Measurements from ENCODE around the gene FBXW8. TPM values are rescaled to one million over a fixed set of nuclear protein-coding genes. Genes with fewer than 3 reads are reported as not detected.

Gene FBXW8
- total RNA-seq, 2 experiments from 2014 or later, result 12.0 to 14.1 TPM

GRCh38 chr12:117044790-117045159 lies 134.0 kb downstream of the FBXW8 start:
- H3K4me1 Mint-ChIP-seq, result peaks cover 8% of the 10 kb centered on the region
- no peak overlapping the region for H3K4me3 Mint-ChIP-seq
- peaks cover 6% of the 10 kb centered on the region for H3K36me3 Mint-ChIP-seq
- POLR2A ChIA-PET, result no interaction called here
- no peaks in the 10 kb centered on the region for H3K9me3 Mint-ChIP-seq
- no peak for ATAC-seq (ENCODE audit: low read depth)
- H3K27ac Mint-ChIP-seq, result no peak overlapping the region
- H3K27me3 Mint-ChIP-seq, result no peaks in the 10 kb centered on the region
- no peak for DNase-seq

- peaks cover 6% of the 10 kb centered on the region for H3K36me3 Mint-ChIP-seq
- H3K27me3 Mint-ChIP-seq, result no peaks in the 10 kb centered on the region
- POLR2A ChIA-PET, result no interaction called here
- no peak overlapping the region for H3K27ac Mint-ChIP-seq
- H3K4me3 Mint-ChIP-seq, result no peak overlapping the region
- ATAC-seq (ENCODE audit: low read depth) (peak; percentile 34), DNase-seq (no peak)
- H3K9me3 Mint-ChIP-seq, result no peaks in the 10 kb centered on the region
- H3K4me1 Mint-ChIP-seq, result peaks cover 8% of the 10 kb centered on the region
Measured at GRCh38 chr12:117045160-117046010, 134.6 kb downstream of the FBXW8 start.

GRCh38 chr12:117046011-117046369 lies 135.2 kb downstream of the FBXW8 start:
- ATAC-seq (ENCODE audit: low read depth) (no peak), DNase-seq (no peak)
- H3K4me1 Mint-ChIP-seq, result peaks cover 4% of the 10 kb centered on the region
- POLR2A ChIA-PET, result no interaction called here
- no peaks in the 10 kb centered on the region for H3K27me3 Mint-ChIP-seq
- no peaks in the 10 kb centered on the region for H3K9me3 Mint-ChIP-seq
- H3K36me3 Mint-ChIP-seq, result peaks cover 3% of the 10 kb centered on the region
- no peak overlapping the region for H3K27ac Mint-ChIP-seq
- H3K4me3 Mint-ChIP-seq, result no peak overlapping the region

- H3K27ac Mint-ChIP-seq, result no peak overlapping the region
- no peaks in the 10 kb centered on the region for H3K9me3 Mint-ChIP-seq
- H3K36me3 Mint-ChIP-seq, result peaks cover 3% of the 10 kb centered on the region
- POLR2A ChIA-PET, result no interaction called here
- ATAC-seq (ENCODE audit: low read depth) (no peak), DNase-seq (no peak)
- H3K4me1 Mint-ChIP-seq, result peaks cover 4% of the 10 kb centered on the region
- no peaks in the 10 kb centered on the region for H3K27me3 Mint-ChIP-seq
- no peak overlapping the region for H3K4me3 Mint-ChIP-seq
Measured at GRCh38 chr12:117046425-117046824, 135.7 kb downstream of the FBXW8 start.

- Mint-ChIP-seq H3K9me3 (no peaks in the 10 kb centered on the region), H3K27me3 (no peaks in the 10 kb centered on the region), H3K4me1 (peaks cover 4% of the 10 kb centered on the region), H3K36me3 (peaks cover 3% of the 10 kb centered on the region), H3K4me3 (no peak overlapping the region), H3K27ac (no peak overlapping the region)
- DNase-seq, result no peak
- ATAC-seq (ENCODE audit: low read depth), result no peak
- POLR2A ChIA-PET, result no interaction called here
Measured at GRCh38 chr12:117046861-117047530, 136.2 kb downstream of the FBXW8 start.

- no peak for ATAC-seq (ENCODE audit: low read depth)
- H3K4me1 Mint-ChIP-seq, result peaks cover 4% of the 10 kb centered on the region
- H3K36me3 Mint-ChIP-seq, result peaks cover 3% of the 10 kb centered on the region
- DNase-seq, result no peak
- H3K27me3 Mint-ChIP-seq, result no peaks in the 10 kb centered on the region
- POLR2A ChIA-PET, result no interaction called here
- H3K4me3 Mint-ChIP-seq, result no peak overlapping the region
- H3K27ac Mint-ChIP-seq, result no peak overlapping the region
- no peaks in the 10 kb centered on the region for H3K9me3 Mint-ChIP-seq
Measured at GRCh38 chr12:117047810-117048584, 137.2 kb downstream of the FBXW8 start.

- H3K9me3 Mint-ChIP-seq, result no peaks in the 10 kb centered on the region
- DNase-seq (no peak), ATAC-seq (ENCODE audit: low read depth) (no peak)
- H3K27ac Mint-ChIP-seq, result no peak overlapping the region
- H3K36me3 Mint-ChIP-seq, result peaks cover 4% of the 10 kb centered on the region
- no peaks in the 10 kb centered on the region for H3K27me3 Mint-ChIP-seq
- H3K4me3 Mint-ChIP-seq, result no peak overlapping the region
- POLR2A ChIA-PET, result no interaction called here
- H3K4me1 Mint-ChIP-seq, result peaks cover 4% of the 10 kb centered on the region
Measured at GRCh38 chr12:117048585-117048904, 137.8 kb downstream of the FBXW8 start.

GRCh38 chr12:117049295-117049694 lies 138.5 kb downstream of the FBXW8 start:
- Mint-ChIP-seq H3K4me3 (no peak overlapping the region), H3K27ac (no peak overlapping the region), H3K36me3 (peaks cover 5% of the 10 kb centered on the region), H3K9me3 (no peaks in the 10 kb centered on the region), H3K27me3 (no peaks in the 10 kb centered on the region), H3K4me1 (peaks cover 4% of the 10 kb centered on the region)
- ATAC-seq (ENCODE audit: low read depth) (no peak), DNase-seq (no peak)
- POLR2A ChIA-PET, result interaction anchor here (1.5 kb wide), 1 partner anchor 14 kb away, joined by 4 read pairs; no protein-coding TSS in a partner anchor

GRCh38 chr12:117050060-117050459 lies 139.3 kb downstream of the FBXW8 start:
- POLR2A ChIA-PET, result interaction anchor here (1.5 kb wide), 1 partner anchor 13 kb away, joined by 4 read pairs; no protein-coding TSS in a partner anchor
- H3K27ac Mint-ChIP-seq, result no peak overlapping the region
- peaks cover 4% of the 10 kb centered on the region for H3K4me1 Mint-ChIP-seq
- ATAC-seq (ENCODE audit: low read depth) (no peak), DNase-seq (no peak)
- peaks cover 7% of the 10 kb centered on the region for H3K36me3 Mint-ChIP-seq
- no peaks in the 10 kb centered on the region for H3K9me3 Mint-ChIP-seq
- no peak overlapping the region for H3K4me3 Mint-ChIP-seq
- no peaks in the 10 kb centered on the region for H3K27me3 Mint-ChIP-seq

GRCh38 chr12:117051380-117051779 lies 140.6 kb downstream of the FBXW8 start:
- no peaks in the 10 kb centered on the region for H3K9me3 Mint-ChIP-seq
- peaks cover 8% of the 10 kb centered on the region for H3K36me3 Mint-ChIP-seq
- no peak overlapping the region for H3K27ac Mint-ChIP-seq
- no peak for ATAC-seq (ENCODE audit: low read depth)
- no peaks in the 10 kb centered on the region for H3K4me1 Mint-ChIP-seq
- no peaks in the 10 kb centered on the region for H3K27me3 Mint-ChIP-seq
- no peak overlapping the region for H3K4me3 Mint-ChIP-seq
- DNase-seq, result no peak
- POLR2A ChIA-PET, result no interaction called here

- H3K9me3 Mint-ChIP-seq, result no peaks in the 10 kb centered on the region
- POLR2A ChIA-PET, result no interaction called here
- DNase-seq (no peak), ATAC-seq (ENCODE audit: low read depth) (no peak)
- H3K27me3 Mint-ChIP-seq, result no peaks in the 10 kb centered on the region
- no peaks in the 10 kb centered on the region for H3K4me1 Mint-ChIP-seq
- no peak overlapping the region for H3K4me3 Mint-ChIP-seq
- peaks cover 12% of the 10 kb centered on the region for H3K36me3 Mint-ChIP-seq
- no peak overlapping the region for H3K27ac Mint-ChIP-seq
Measured at GRCh38 chr12:117052386-117053049, 141.8 kb downstream of the FBXW8 start.

- H3K4me1 Mint-ChIP-seq, result no peaks in the 10 kb centered on the region
- no peak overlapping the region for H3K4me3 Mint-ChIP-seq
- H3K9me3 Mint-ChIP-seq, result no peaks in the 10 kb centered on the region
- ATAC-seq (ENCODE audit: low read depth) (no peak), DNase-seq (no peak)
- no peaks in the 10 kb centered on the region for H3K27me3 Mint-ChIP-seq
- POLR2A ChIA-PET, result no interaction called here
- H3K27ac Mint-ChIP-seq, result peak overlapping the region; percentile 32
- peaks cover 14% of the 10 kb centered on the region for H3K36me3 Mint-ChIP-seq
Measured at GRCh38 chr12:117053050-117053400, 142.3 kb downstream of the FBXW8 start.

- peak overlapping the region; percentile 32 for H3K27ac Mint-ChIP-seq
- no peak for DNase-seq
- no peak for ATAC-seq (ENCODE audit: low read depth)
- H3K4me1 Mint-ChIP-seq, result no peaks in the 10 kb centered on the region
- POLR2A ChIA-PET, result no interaction called here
- H3K36me3 Mint-ChIP-seq, result peaks cover 14% of the 10 kb centered on the region
- no peaks in the 10 kb centered on the region for H3K27me3 Mint-ChIP-seq
- H3K9me3 Mint-ChIP-seq, result no peaks in the 10 kb centered on the region
- H3K4me3 Mint-ChIP-seq, result no peak overlapping the region
Measured at GRCh38 chr12:117053597-117054201, 142.9 kb downstream of the FBXW8 start.

Measured in activated naive CD8-positive, alpha-beta T cell treated with anti-CD3 and anti-CD28 coated beads, Interleukin-2, amount 10 ng/mL, durations not matched to agents 7 days and 5 days (primary cell).